ENCODE results near the gene MGMT.

GRCh38 chr10:129740532-129741279 is 273.7 kb downstream of the MGMT start:
- TF ChIP-seq POLR2A (IDR thresholded peaks at IDR 0.05; ENCODE audit: low read length) (no peak), GATA1 (IDR thresholded peaks at IDR 0.05; ENCODE audit: low read depth, low read length) (no peak)

All from erythroblast (primary cell).